HG03025 (cell line): ENCODE measurements around the gene PKNOX2.

Experiments
- ATAC-seq: cut with Tn5 transposase; IDR thresholded peaks from one replicate; pipeline ENCODE4 v1.9.1; 2021; ENCODE audit warnings: mild to moderate bottlenecking, moderate library complexity; ENCODE audit not compliant: unreplicated experiment, low FRiP score

The PKNOX2 gene

DNA sequence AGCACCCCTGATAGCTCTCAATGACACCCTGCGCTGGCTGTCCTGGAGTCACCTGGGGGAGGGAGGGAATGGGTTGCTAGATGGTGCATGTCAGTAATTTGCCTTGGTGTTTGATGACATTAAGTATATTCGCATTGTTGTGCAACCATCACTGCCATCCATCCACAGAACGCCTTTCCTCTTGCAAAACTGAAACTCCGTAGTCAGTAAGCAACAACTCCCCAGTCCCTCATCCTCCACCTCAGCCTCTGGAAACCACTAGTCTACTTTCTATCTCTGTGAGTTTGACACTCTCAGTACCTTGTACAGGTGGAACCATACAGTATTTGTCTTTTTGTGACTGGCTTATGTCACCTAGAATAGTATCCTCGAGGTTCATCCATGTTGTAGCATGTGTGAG is 62.6 kb downstream of the PKNOX2 start:
- no peak for ATAC-seq

- no peak for ATAC-seq
Measured at GRCh38 chr11:125228445-125228844, 63.9 kb downstream of the PKNOX2 start.

DNA sequence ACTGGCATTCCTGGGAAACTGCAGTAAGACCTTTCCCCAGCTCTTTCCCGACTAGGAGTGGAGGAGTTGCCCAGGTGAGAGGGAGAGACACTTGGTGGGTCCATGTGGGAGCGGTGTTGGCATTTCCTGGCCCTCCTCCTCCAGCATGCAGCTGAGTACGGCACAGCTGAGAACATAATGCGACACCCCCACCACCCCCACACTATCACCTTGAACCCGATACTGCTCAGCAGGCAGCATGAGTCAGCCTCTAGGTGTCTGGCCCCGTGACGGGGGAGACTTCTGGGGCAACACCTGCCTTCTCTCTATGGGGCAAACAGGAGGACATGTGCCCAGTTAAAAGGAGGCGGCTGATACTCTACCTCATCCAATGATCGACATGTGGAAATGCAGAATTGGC is 64.4 kb downstream of the PKNOX2 start:
- ATAC-seq, result no peak

GRCh38 chr11:125229916-125230315 is 65.4 kb downstream of the PKNOX2 start:
- ATAC-seq, result no peak

DNA sequence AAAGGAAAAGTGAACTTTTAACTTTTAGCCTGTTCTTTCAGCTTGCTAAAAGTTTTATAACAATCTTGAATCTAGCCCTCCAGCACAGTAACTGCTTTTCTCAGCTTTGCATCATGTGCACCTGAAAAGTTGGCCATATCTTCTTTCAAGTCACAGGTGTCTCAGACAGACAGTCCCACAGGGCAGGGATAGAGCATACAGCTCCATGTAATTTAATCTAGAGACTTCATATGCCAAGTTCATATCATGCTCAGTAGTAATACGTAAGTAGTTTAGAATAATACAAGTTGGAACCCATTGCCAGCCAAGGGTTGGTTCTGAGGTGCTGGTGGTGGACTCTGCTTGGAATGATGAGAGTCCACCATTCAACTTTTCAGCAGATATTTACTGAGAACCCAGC is 68.6 kb downstream of the PKNOX2 start:
- ATAC-seq, result no peak

- ATAC-seq, result no peak
Measured at GRCh38 chr11:125233736-125234275, 69.3 kb downstream of the PKNOX2 start.

GRCh38 chr11:125235071-125235471 is 70.5 kb downstream of the PKNOX2 start:
- ATAC-seq, result no peak

GRCh38 chr11:125236072-125236825 is 71.7 kb downstream of the PKNOX2 start:
- no peak for ATAC-seq

DNA sequence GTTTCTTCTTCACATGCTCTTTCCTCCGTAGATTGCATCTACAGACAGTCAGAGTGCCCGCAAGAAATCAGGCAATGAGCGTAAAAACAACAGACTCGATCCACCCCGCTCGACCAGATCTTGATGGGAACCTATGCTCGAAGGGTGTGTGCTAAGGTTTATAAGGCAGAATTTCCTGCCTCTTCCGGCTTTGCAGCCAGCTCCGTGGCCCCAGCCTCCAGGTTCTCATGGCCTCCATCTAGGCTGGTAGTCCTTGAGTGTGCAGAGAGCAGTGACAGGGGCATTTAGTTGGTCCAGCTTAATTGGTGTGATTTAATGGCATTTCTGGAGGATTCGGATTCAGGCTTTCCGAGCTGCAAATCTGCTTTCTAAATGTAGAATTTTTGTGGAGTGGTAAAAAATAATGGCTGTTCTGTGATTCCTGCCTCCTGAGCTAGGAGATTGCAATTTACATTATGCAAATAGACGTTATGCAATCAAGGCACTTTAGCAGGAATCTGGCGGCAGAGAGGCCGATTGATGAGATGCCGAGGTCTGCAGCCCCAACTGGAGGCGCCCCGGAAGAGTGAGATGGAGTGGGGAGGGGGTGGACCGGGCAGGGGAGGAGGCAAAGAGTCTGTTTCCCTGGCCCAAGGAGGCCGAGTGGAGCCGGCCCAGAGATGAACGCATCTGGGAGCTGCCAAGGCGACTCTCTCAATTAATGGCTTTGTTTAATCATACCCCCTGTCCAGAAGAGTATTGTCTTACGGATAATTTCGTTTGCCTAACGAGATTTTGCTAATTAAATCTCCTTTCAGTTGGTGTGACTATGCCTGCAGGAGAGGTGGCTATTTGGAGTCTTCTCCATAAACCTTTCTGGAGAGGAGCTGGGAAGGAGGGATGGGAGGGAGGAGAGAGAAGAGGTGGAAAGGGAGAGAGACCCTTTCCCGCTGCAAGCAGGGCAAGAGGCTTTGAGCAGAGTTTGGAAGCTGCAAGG is 75.3 kb downstream of the PKNOX2 start:
- ATAC-seq, result no peak

DNA sequence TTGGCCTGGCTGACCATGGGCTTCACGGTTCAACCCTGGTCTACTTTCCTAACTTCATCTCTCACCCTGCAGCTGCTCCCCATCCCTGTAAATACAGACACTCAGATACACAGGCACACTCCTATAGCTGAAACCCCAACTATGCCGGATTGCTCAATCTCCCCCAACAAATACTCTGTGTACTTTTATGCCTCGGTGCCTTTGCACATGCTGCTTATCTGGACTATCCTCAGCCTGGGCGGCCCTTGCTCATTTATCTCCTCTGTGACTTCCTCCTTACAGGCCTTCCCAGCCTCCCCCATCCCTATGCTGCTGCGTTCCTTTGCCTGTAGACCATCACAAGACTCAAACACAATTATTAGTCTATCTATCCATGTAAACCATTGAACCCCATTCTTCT is 76.6 kb downstream of the PKNOX2 start:
- no peak for ATAC-seq

GRCh38 chr11:125242141-125242775 is 77.7 kb downstream of the PKNOX2 start:
- no peak for ATAC-seq

GRCh38 chr11:125244166-125244565 is 79.6 kb downstream of the PKNOX2 start:
- no peak for ATAC-seq

GRCh38 chr11:125245299-125245698 is 80.7 kb downstream of the PKNOX2 start:
- no peak for ATAC-seq

GRCh38 chr11:125247431-125247830 is 82.9 kb downstream of the PKNOX2 start:
- no peak for ATAC-seq

GRCh38 chr11:125250318-125251213 is 86.0 kb downstream of the PKNOX2 start:
- no peak for ATAC-seq

GRCh38 chr11:125251214-125251545 is 86.6 kb downstream of the PKNOX2 start:
- no peak for ATAC-seq

DNA sequence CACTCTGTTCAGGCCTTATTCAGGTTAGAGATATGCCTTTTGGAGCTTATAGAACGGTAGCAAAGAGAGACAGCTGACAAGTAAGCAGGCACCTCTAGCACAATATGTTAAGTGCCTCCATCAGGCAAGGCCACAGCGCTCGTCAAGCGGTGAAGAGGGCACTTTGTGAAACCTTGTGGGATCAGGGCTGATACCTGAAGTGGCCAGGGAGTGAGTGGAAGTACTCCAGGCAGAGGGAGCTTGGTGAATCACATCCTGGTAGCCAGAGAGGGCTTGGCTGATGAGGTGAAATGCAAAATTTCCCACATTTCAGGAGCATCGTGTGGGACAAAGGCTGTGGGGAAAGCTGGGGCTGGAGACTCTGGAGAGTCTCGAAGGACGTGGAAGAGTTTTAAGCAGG is 87.4 kb downstream of the PKNOX2 start:
- ATAC-seq, result no peak

DNA sequence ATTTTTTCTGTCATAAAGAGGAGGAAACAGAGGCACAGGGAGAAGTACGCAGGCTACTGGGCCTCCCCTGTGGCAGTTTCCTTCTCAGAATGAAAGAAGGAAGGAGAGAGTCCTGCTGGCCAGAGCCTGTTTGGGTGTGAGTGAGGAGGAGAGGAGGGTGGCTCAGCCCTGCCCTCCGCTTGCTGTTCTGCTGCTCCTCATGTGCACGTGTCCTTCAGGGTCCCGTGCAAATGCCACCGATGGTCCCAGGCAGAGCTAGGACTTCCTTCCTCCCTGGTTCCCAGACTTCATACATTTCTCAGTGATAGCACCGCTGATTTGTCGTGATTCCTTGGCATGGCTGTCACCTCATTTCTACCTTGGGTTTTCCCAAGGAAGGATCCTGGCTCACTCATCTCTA is 88.7 kb downstream of the PKNOX2 start:
- ATAC-seq, result no peak

GRCh38 chr11:125253795-125254525 is 89.4 kb downstream of the PKNOX2 start:
- no peak for ATAC-seq
